AG09309 (cell line): Measurements from ENCODE around the gene GNG7.
"Not testable (repeated sequence)": the region's sequence is repeated elsewhere in the genome, so short reads cannot be mapped to it uniquely, and the experiment has no call there.

ENCODE experiments used
- DNase-seq: peaks from one replicate; pipeline ENCODE4 v3.0.0-alpha.2; 2010; ENCODE audit warnings: low read depth
- H3K4me3 ChIP-seq: 2 replicates; pipeline ENCODE4 v1.5.1; 2011; ENCODE audit warnings: mild to moderate bottlenecking, low read depth, low read length, moderate library complexity; ENCODE audit not compliant: control insufficient read depth
- TF ChIP-seq, protein P1 (sequence below): IDR thresholded peaks from 2 replicates; pipeline ENCODE4 v1.5.1; 2011; ENCODE audit warnings: mild to moderate bottlenecking, low read depth, low read length, inconsistent platforms; ENCODE audit not compliant: insufficient read depth, control insufficient read depth; ENCODE audit errors: missing control alignments

Gene GNG7

DNA sequence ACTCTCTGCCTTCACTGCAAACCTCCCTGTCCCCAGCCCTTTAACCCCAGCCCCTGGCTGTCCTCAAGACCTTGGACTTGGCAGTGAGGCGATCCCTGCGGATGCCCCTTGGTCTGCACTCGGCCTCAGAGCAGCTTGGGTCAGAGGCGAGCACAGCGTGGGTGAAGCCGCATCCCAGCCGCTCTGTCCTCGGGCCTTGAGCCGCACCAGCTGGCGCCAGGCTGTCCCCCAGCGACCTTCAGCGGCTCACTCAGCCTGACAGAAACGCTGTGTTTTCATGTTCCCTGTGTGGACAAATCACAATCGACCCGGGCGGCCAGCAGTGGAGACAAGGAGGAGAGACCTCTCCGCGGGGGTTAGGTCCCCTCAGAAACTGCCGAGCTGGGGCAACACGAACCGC, 52.0 kb downstream of the GNG7 start:
- TF ChIP-seq, protein P1, sequence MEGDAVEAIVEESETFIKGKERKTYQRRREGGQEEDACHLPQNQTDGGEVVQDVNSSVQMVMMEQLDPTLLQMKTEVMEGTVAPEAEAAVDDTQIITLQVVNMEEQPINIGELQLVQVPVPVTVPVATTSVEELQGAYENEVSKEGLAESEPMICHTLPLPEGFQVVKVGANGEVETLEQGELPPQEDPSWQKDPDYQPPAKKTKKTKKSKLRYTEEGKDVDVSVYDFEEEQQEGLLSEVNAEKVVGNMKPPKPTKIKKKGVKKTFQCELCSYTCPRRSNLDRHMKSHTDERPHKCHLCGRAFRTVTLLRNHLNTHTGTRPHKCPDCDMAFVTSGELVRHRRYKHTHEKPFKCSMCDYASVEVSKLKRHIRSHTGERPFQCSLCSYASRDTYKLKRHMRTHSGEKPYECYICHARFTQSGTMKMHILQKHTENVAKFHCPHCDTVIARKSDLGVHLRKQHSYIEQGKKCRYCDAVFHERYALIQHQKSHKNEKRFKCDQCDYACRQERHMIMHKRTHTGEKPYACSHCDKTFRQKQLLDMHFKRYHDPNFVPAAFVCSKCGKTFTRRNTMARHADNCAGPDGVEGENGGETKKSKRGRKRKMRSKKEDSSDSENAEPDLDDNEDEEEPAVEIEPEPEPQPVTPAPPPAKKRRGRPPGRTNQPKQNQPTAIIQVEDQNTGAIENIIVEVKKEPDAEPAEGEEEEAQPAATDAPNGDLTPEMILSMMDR, result no peak
- no peak for DNase-seq
- no peak overlapping the region for H3K4me3 ChIP-seq

- DNase-seq, result peak; percentile 34
- TF ChIP-seq, protein P1, result peak; percentile 83
- H3K4me3 ChIP-seq, result no peak overlapping the region
Observed at GRCh38 chr19:2648528-2648937, 54.0 kb downstream of the GNG7 start.

DNA sequence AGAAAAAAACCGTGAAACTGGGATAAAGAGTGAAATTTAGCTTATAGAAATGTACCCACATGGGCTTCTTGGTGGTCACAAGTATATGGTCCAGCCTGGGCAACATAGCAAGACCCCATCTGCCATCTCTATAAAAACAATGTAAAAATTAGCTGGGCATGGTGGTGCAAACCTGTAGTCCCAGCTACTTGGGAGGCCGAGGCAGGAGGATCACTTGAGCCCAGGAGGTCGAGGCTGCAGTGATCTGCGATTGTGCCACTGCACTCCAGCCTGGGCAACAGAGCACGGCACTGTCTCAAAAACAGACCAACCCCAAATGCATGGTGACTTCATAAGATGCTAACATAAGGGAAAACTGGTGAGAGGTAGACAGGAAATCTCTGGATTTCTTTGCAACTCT, 54.4 kb downstream of the GNG7 start:
- no peak overlapping the region for H3K4me3 ChIP-seq
- no peak for DNase-seq
- TF ChIP-seq, protein P1, result no peak

GRCh38 chr19:2646866-2647535, 55.5 kb downstream of the GNG7 start:
- TF ChIP-seq, protein P1, result no peak
- DNase-seq, result no peak
- H3K4me3 ChIP-seq, result no peak overlapping the region

DNA sequence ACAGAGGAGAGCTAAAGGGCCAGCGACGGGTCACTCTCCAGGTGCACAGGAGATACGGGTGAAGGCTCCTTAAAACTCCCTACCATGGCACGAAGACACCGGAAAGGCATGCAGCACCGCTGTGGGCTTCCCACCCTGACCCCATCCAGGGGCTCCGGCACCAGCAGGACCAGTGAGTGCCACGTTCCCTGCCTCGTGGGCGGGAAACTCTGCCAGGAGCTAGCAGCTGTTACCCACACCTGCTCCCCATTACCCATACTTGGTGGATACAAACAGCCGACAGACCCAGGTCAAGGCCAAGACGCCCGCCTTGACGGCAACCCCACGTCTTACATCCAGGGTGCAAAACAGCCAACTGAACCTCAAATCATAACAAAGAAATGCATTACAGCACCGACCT, 56.7 kb downstream of the GNG7 start:
- H3K4me3 ChIP-seq, result no peak overlapping the region
- DNase-seq, result no peak
- TF ChIP-seq, protein P1, result no peak

DNA sequence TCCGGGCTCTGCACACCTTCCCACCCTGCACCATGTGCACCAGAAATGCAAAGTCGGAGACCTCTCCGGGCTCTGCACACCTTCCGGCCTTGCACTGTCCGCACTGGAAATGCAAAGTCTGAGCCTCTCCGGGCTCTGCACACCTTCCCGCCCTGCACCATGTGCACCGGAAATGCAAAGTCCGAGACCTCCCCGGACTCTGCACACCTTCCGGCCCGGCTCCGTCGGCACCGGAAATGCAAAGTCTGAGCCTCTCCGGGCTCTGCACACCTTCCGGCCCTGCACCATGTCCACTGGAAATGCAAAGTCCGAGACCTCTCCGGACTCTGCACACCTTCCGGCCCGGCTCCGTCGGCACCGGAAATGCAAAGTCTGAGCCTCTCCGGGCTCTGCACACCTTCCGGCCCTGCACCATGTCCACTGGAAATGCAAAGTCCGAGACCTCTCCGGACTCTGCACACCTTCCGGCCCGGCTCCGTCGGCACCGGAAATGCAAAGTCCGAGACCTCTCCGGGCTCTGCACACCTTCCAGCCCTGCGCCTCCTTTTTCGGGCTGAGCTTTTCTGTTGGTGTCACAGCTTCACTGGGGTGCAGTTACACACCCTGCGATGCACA, 59.3 kb downstream of the GNG7 start:
- H3K4me3 ChIP-seq, result not testable (repeated sequence)

DNA sequence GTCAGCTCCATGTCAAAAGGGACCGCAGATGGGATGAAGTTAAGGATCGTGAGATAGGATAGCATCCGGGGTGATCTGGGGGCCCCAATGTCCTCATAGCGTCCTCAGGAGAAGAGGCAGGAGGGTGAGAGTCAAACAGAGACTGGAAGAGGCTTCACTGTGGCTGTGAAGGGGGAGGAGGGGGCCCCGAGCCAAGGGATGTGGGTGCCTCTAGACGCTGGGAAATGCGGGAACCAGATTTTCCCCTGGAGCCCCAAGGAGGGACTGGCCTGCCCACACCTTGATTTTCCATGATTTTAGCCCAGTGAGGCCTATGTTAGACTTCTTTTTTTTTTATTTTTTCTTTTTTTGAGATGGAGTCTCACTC, 61.2 kb downstream of the GNG7 start:
- DNase-seq, result no peak
- TF ChIP-seq, protein P1, result no peak
- H3K4me3 ChIP-seq, result no peak overlapping the region

More for the DNA sequence above, 59.3 kb downstream of the GNG7 start:
- DNase-seq, result not testable (repeated sequence)
